WTC11 (cell line): ENCODE data around the gene AK5. TPM values are rescaled to one million over a fixed set of nuclear protein-coding genes. Genes with fewer than 3 reads are reported as not detected.

Experiments
- ATAC-seq: fragments of 200-7000 bp; cut with Tn5 transposase; 2 replicates; pipeline ENCODE4 v1.10.0; 2021; ENCODE audit warnings: mild to moderate bottlenecking, moderate library complexity
- CTCF ChIA-PET: fragments of 300-600 bp; sonication (Branson Sonifier 250); formaldehyde crosslinking; loops from one replicate; lab custom pipeline; 2021; ENCODE audit warnings: antibody characterized with exemption; lab: Charles Lee
- POLR2A ChIA-PET: fragments of 350-600 bp; sonication (Branson Sonifier 250); formaldehyde crosslinking; loops from one replicate; lab custom pipeline; 2021; ENCODE audit warnings: antibody characterized with exemption; lab: Charles Lee
- DNase-seq: peaks from one replicate; pipeline ENCODE4 v3.0.0; 2021; ENCODE audit warnings: low spot score
- H3K27ac Mint-ChIP-seq: 2 replicates; pipeline ENCODE4 v1.8.0; 2021; ENCODE audit warnings: mixed read lengths
- H3K27me3 Mint-ChIP-seq: 2 replicates; pipeline ENCODE4 v1.8.0; 2021; ENCODE audit warnings: low read depth, mild to moderate bottlenecking, moderate library complexity, mixed read lengths
- H3K36me3 Mint-ChIP-seq: 2 replicates; pipeline ENCODE4 v1.8.0; 2021; ENCODE audit warnings: mixed read lengths
- H3K4me1 Mint-ChIP-seq: 2 replicates; pipeline ENCODE4 v1.8.0; 2022; ENCODE audit warnings: mixed read lengths
- H3K4me3 Mint-ChIP-seq: 2 replicates; pipeline ENCODE4 v1.8.0; 2021; ENCODE audit warnings: mild to moderate bottlenecking, moderate library complexity, mixed read lengths
- H3K9me3 Mint-ChIP-seq: 2 replicates; pipeline ENCODE4 v1.8.0; 2021; ENCODE audit warnings: mixed read lengths
- AFF4 ChIP-seq: sonication (generic); formaldehyde crosslinking; IDR thresholded peaks from 2 replicates; pipeline ENCODE4 v1.8.1; 2023; ENCODE audit warnings: mild to moderate bottlenecking, missing genetic modification reagents, borderline replicate concordance
- ARID4B ChIP-seq: sonication (generic); formaldehyde crosslinking; IDR thresholded peaks from 2 replicates; pipeline ENCODE4 v1.8.0; 2023; ENCODE audit warnings: missing genetic modification reagents, mild to moderate bottlenecking, borderline replicate concordance
- ATF2 ChIP-seq: sonication (generic); formaldehyde crosslinking; IDR thresholded peaks from 2 replicates; pipeline ENCODE4 v1.8.1; 2022; ENCODE audit warnings: low read depth, missing genetic modification reagents, borderline replicate concordance
- ATF6 ChIP-seq: sonication (generic); formaldehyde crosslinking; IDR thresholded peaks from 2 replicates; pipeline ENCODE4 v1.8.1; 2023; ENCODE audit warnings: mild to moderate bottlenecking, missing genetic modification reagents
- ELF4 ChIP-seq: sonication (generic); formaldehyde crosslinking; IDR thresholded peaks from 2 replicates; pipeline ENCODE4 v1.8.1; 2022; ENCODE audit warnings: low read depth, mild to moderate bottlenecking, moderate library complexity, missing genetic modification reagents
- ETV6 ChIP-seq: sonication (generic); formaldehyde crosslinking; IDR thresholded peaks from 2 replicates; pipeline ENCODE4 v1.8.1; 2022; ENCODE audit warnings: mild to moderate bottlenecking, missing genetic modification reagents
- FOXK1 ChIP-seq: sonication (generic); formaldehyde crosslinking; IDR thresholded peaks from 2 replicates; pipeline ENCODE4 v1.8.0; 2022; ENCODE audit warnings: mild to moderate bottlenecking, moderate library complexity, missing genetic modification reagents
- FOXP1 ChIP-seq: sonication (generic); formaldehyde crosslinking; IDR thresholded peaks from 2 replicates; pipeline ENCODE4 v1.8.0; 2022; ENCODE audit warnings: missing genetic modification reagents, mild to moderate bottlenecking, moderate library complexity, borderline replicate concordance
- GABPB1 ChIP-seq: sonication (generic); formaldehyde crosslinking; IDR thresholded peaks from 2 replicates; pipeline ENCODE4 v1.8.1; 2023; ENCODE audit warnings: mild to moderate bottlenecking, missing genetic modification reagents
- JAZF1 ChIP-seq: fragments of 250-450 bp; sonication (Bioruptor Pico); IDR thresholded peaks from 2 replicates; pipeline ENCODE4 v1.9.0; 2021; ENCODE audit warnings: moderate library complexity, mild to moderate bottlenecking, inconsistent platforms
- JUN ChIP-seq: sonication (generic); formaldehyde crosslinking; IDR thresholded peaks from 2 replicates; pipeline ENCODE4 v1.8.0; 2023; ENCODE audit warnings: mild to moderate bottlenecking, missing genetic modification reagents
- MLX ChIP-seq: sonication (generic); formaldehyde crosslinking; IDR thresholded peaks from 2 replicates; pipeline ENCODE4 v1.8.1; 2023; ENCODE audit warnings: mild to moderate bottlenecking, missing genetic modification reagents, moderate library complexity
- PRDM15 ChIP-seq: sonication (generic); formaldehyde crosslinking; IDR thresholded peaks from 2 replicates; pipeline ENCODE4 v1.8.0; 2022; ENCODE audit warnings: missing genetic modification reagents
- SOX15 ChIP-seq: fragments of 250-450 bp; sonication (Bioruptor Pico); IDR thresholded peaks from 2 replicates; pipeline ENCODE4 v1.9.0; 2021; ENCODE audit warnings: mild to moderate bottlenecking
- TEAD1 ChIP-seq: sonication (generic); formaldehyde crosslinking; IDR thresholded peaks from 2 replicates; pipeline ENCODE4 v1.8.0; 2022; ENCODE audit warnings: mild to moderate bottlenecking, missing genetic modification reagents
- ZBTB21 ChIP-seq: sonication (generic); formaldehyde crosslinking; IDR thresholded peaks from 2 replicates; pipeline ENCODE4 v1.8.1; 2023; ENCODE audit warnings: mild to moderate bottlenecking, missing genetic modification reagents, borderline replicate concordance
- ZNF121 ChIP-seq: sonication (generic); formaldehyde crosslinking; IDR thresholded peaks from 2 replicates; pipeline ENCODE4 v1.8.0; 2023; ENCODE audit warnings: missing genetic modification reagents
- ZNF263 ChIP-seq: sonication (generic); formaldehyde crosslinking; IDR thresholded peaks from 2 replicates; pipeline ENCODE4 v1.8.1; 2022; ENCODE audit warnings: low read depth, mild to moderate bottlenecking, moderate library complexity, missing genetic modification reagents
- ZNF281 ChIP-seq: sonication (generic); formaldehyde crosslinking; IDR thresholded peaks from 2 replicates; pipeline ENCODE4 v1.8.0; 2023; ENCODE audit warnings: mild to moderate bottlenecking, missing genetic modification reagents
- total RNA-seq: library from RNA; stranded (reverse); gene quantifications from 3 replicates; pipeline ENCODE4 v1.2.3, GENCODE V29; 2021

AK5 gene
- total RNA-seq, 1 experiment from 2014 or later = 3.0 TPM

- ChIA-PET POLR2A (interaction anchor here (0.7 kb wide), 1 partner anchor 18 kb away, joined by 3 read pairs; no protein-coding TSS in a partner anchor), CTCF (no interaction called here)
- ATAC-seq (no peak), DNase-seq (no peak)
- TF ChIP-seq ZNF263 (CRISPR knock-in tag) = no peak
- no peak for TF ChIP-seq PRDM15
- no peak for TF ChIP-seq ATF6 (CRISPR knock-in tag)
- no peak for TF ChIP-seq ZNF281 (CRISPR knock-in tag)
- no peak for TF ChIP-seq ETV6 (CRISPR knock-in tag)
- no peak for TF ChIP-seq SOX15 (CRISPR knock-in tag)
- TF ChIP-seq GABPB1 (CRISPR knock-in tag) = no peak
- no peak for TF ChIP-seq MLX (CRISPR knock-in tag)
- no peak for TF ChIP-seq JAZF1 (CRISPR knock-in tag)
- TF ChIP-seq ZNF121 (CRISPR knock-in tag) = no peak
- no peak for TF ChIP-seq TEAD1 (CRISPR knock-in tag)
- TF ChIP-seq ARID4B (CRISPR knock-in tag) = no peak
- TF ChIP-seq JUN = no peak
- no peak for TF ChIP-seq FOXK1 (CRISPR knock-in tag)
- no peak for TF ChIP-seq ATF2
- no peak for TF ChIP-seq ZBTB21
- TF ChIP-seq ELF4 (CRISPR knock-in tag) = no peak
- no peak for TF ChIP-seq AFF4 (CRISPR knock-in tag)
- no peak for TF ChIP-seq FOXP1
- Mint-ChIP-seq H3K9me3 (no peaks in the 10 kb centered on the region; the same call in 1 of the 2 replicates), H3K27me3 (no peaks in the 10 kb centered on the region), H3K36me3 (no peaks in the 10 kb centered on the region), H3K4me1 (no peaks in the 10 kb centered on the region), H3K4me3 (no peak overlapping the region), H3K27ac (no peak overlapping the region)
Measured at GRCh38 chr1:77300566-77300965, 18.7 kb downstream of the AK5 start.
